B cell (primary cell): Measurements from ENCODE around the gene LARGE1. TPM values are rescaled to one million over a fixed set of nuclear protein-coding genes. Genes with fewer than 3 reads are reported as not detected.

Experiments
- ATAC-seq: fragments of 200-7000 bp; cut with Tn5 transposase; one replicate; pipeline ENCODE4 v1.10.0; 2021; ENCODE audit warnings: low read depth, mild to moderate bottlenecking, moderate number of reproducible peaks, moderate library complexity
- CTCF ChIA-PET: fragments of 350-600 bp; sonication (Branson Sonifier 250); formaldehyde crosslinking; loops from one replicate; lab custom pipeline; 2021; ENCODE audit warnings: antibody characterized with exemption, inconsistent platforms; lab: Charles Lee
- POLR2A ChIA-PET: fragments of 350-600 bp; sonication (Branson Sonifier 250); formaldehyde crosslinking; loops from one replicate; lab custom pipeline; 2021; ENCODE audit warnings: antibody characterized with exemption; lab: Charles Lee
- DNase-seq: peaks from one replicate; pipeline ENCODE4 v3.0.0; 2013
- H2AFZ ChIP-seq: 2 replicates; pipeline ENCODE4 v1.6.1; 2012; ENCODE audit warnings: mild to moderate bottlenecking, low read depth, low read length; ENCODE audit not compliant: insufficient read depth, poor library complexity, severe bottlenecking
- H3K27ac ChIP-seq, 2 donors: 1 replicate in 1 of 2; 2 replicates in 1 of 2; pipeline ENCODE4 v1.5.1; 2012 to 2013; ENCODE audit warnings: low read length in 2 of 2, mild to moderate bottlenecking in 2 of 2, moderate library complexity in 1 of 2
- H3K27me3 ChIP-seq, 4 experiments: fragments of 200-600 bp in 1 of 4; sonication (generic) in 1 of 4; replicated peaks in 1 of 4; 1 replicate in 2 of 4; 2 replicates in 2 of 4; pipeline versions ENCODE4 v1.6.1 to v1.7.0; 2013 to 2016; ENCODE audit warnings: low read length in 3 of 4, mild to moderate bottlenecking in 2 of 4, mixed read lengths in 1 of 4, moderate library complexity in 1 of 4; ENCODE audit not compliant: insufficient read depth in 4 of 4, control insufficient read depth in 3 of 4; ENCODE audit errors: control extremely low read depth in 1 of 4
- H3K36me3 ChIP-seq, 2 experiments: replicated peaks in 1 of 2; 1 replicate in 1 of 2; 2 replicates in 1 of 2; pipeline versions ENCODE4 v1.6.1 to v1.7.1; 2013; ENCODE audit warnings: low read length in 1 of 2; ENCODE audit not compliant: insufficient read depth in 2 of 2, control insufficient read depth in 1 of 2; ENCODE audit errors: control extremely low read depth in 1 of 2, extremely low read depth in 1 of 2
- H3K4me1 ChIP-seq, 2 donors: fragments of 200-600 bp in 1 of 2; sonication (generic) in 1 of 2; 1 replicate in 1 of 2; 2 replicates in 1 of 2; pipeline versions ENCODE4 v1.5.1 to v1.6.1; 2013 to 2017; ENCODE audit warnings: low read length in 2 of 2; ENCODE audit not compliant: control insufficient read depth in 2 of 2, insufficient read depth in 2 of 2
- H3K4me2 ChIP-seq: replicated peaks from 2 replicates; pipeline ENCODE3; 2012; ENCODE audit warnings: mild to moderate bottlenecking, low read depth, low read length; ENCODE audit not compliant: poor library complexity, severe bottlenecking
- H3K4me3 ChIP-seq, 5 experiments: fragments of 200-600 bp in 1 of 5; sonication (generic) in 1 of 5; 1 replicate in 3 of 5; 2 replicates in 2 of 5; pipeline versions ENCODE4 v1.5.1 to v1.7.0; 2011 to 2016; ENCODE audit warnings: low read length in 4 of 5, mild to moderate bottlenecking in 4 of 5, low read depth in 2 of 5, control low read depth in 1 of 5, moderate library complexity in 1 of 5; ENCODE audit not compliant: insufficient read depth in 1 of 5; ENCODE audit errors: control extremely low read depth in 1 of 5, extremely low read depth in 1 of 5
- H3K79me2 ChIP-seq: fragments of 200-600 bp; sonication (generic); one replicate; pipeline ENCODE4 v1.6.0; 2016; ENCODE audit warnings: low read length; ENCODE audit not compliant: control insufficient read depth, insufficient read depth
- H3K9ac ChIP-seq: fragments of 200-600 bp; sonication (generic); 2 replicates; pipeline ENCODE4 v1.6.1; 2017; ENCODE audit warnings: mild to moderate bottlenecking, low read length, moderate library complexity
- H3K9me3 ChIP-seq, 3 donors: one replicate each; pipeline versions ENCODE4 v1.6.1 to v1.7.1; 2013; ENCODE audit warnings: low read length in 2 of 3; ENCODE audit not compliant: control insufficient read depth in 2 of 3, insufficient read depth in 1 of 3; ENCODE audit errors: control extremely low read depth in 1 of 3
- H4K20me1 ChIP-seq: 2 replicates; pipeline ENCODE4 v1.6.0; 2012; ENCODE audit warnings: mild to moderate bottlenecking, low read length; ENCODE audit not compliant: insufficient read depth, control insufficient read depth, poor library complexity, severe bottlenecking
- H3K27ac Mint-ChIP-seq: one replicate; pipeline ENCODE4 v1.8.0; 2021; ENCODE audit warnings: mixed read lengths
- H3K27me3 Mint-ChIP-seq: one replicate; pipeline ENCODE4 v1.8.0; 2021; ENCODE audit warnings: mixed read lengths
- H3K4me1 Mint-ChIP-seq: one replicate; pipeline ENCODE4 v1.8.0; 2021; ENCODE audit warnings: mixed read lengths
- H3K4me3 Mint-ChIP-seq: one replicate; pipeline ENCODE4 v1.8.0; 2021; ENCODE audit warnings: mixed read lengths
- H3K9me3 Mint-ChIP-seq: one replicate; pipeline ENCODE4 v1.8.0; 2022; ENCODE audit warnings: mixed read lengths; ENCODE audit not compliant: insufficient read depth
- CTCF ChIP-seq: fragments of 200-600 bp; IDR thresholded peaks from one replicate; pipeline ENCODE4 v1.8.0; 2022; ENCODE audit warnings: antibody characterized with exemption, mild to moderate bottlenecking
- EZH2 ChIP-seq: IDR thresholded peaks from 2 replicates; pipeline ENCODE4 v1.6.1; 2012; ENCODE audit warnings: borderline replicate concordance, low read depth, mild to moderate bottlenecking, moderate library complexity, low read length; ENCODE audit not compliant: insufficient read depth, poor library complexity, severe bottlenecking
- WGBS: methylation state at CpG from one replicate; pipeline ENCODE4 v1.1.5; 2013; ENCODE audit warnings: missing lambda C conversion rate; ENCODE audit not compliant: insufficient coverage; 5-methylcytosine and 5-hydroxymethylcytosine counted together
- intact Hi-C: fragments of 100-400 bp; cut with micrococcal nuclease; formaldehyde crosslinking; loops from one replicate; pipeline ENCODE4 v1.10.0; 2022
- polyA plus RNA-seq: library from polyadenylated mRNA; depleted of rRNA; stranded (reverse); fragments of >200 nt; gene quantifications from 2 replicates; pipeline ENCODE4 v1.2.3, GENCODE V29; 2012
- total RNA-seq, 2 donors: library from RNA; stranded (reverse); fragments of 120-200 nt in 1 of 2; gene quantifications; 1 replicate in 1 of 2; 2 replicates in 1 of 2; pipeline versions ENCODE4 v1.2.3 to v1.2.4, GENCODE V29; 2013 to 2022

The LARGE1 gene
- total and polyA plus RNA-seq, 2 donors (not counting 1 experiment from before 2014, with no cell fraction given): 20.7 to 82.0 TPM

DNA sequence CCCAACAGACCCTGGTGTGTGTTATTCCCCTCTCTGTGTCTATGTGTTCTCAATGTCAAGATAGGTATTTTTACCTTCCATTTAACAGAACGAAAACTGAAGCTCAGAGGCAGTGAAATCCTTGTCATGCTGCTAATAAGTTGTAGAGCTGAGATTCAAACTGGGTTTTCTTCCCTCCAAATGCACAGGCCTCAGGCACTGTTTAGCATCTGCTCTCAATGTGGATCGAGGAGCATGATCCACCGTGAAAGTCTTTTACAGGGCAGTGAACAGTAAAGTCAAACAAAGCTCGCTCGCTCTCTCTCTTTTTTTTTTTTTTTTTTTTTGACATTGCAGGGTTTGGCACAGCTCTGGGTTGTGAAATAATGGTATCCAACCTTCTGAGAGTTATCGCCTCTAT is 461.1 kb downstream of the LARGE1 start:
- CTCF ChIA-PET: no interaction called here
- TF ChIP-seq CTCF (no peak), EZH2 (no peak)

DNA sequence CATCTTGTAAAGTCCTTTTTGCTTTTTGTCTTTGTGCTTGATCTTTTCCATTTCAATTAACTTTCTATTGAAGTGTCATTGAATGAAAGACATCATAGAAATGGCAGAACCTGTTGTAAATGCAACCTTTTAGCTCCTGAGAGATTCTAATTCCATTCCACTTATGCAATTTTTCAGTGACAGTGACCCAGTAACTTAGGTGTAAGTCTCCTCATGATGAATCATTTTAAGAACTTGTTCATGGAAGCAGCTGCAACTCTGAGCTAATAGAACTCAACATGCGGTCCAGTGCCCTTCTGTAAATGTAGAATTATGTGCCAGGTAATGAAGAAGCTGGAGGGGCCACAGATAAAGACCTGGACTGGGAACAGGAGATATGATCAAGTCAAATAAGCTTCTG is 463.8 kb downstream of the LARGE1 start:
- Histone ChIP-seq H3K9ac (no peak overlapping the region), H4K20me1 (peaks cover 20% of the 10 kb centered on the region), H3K27me3 (no peaks in the 10 kb centered on the region), H3K79me2 (peaks cover 3% of the 10 kb centered on the region), H3K4me1 (no peaks in the 10 kb centered on the region), H3K36me3 (peaks cover 0 to 2% of the 10 kb centered on the region in 2 experiments), H2AFZ (no peak overlapping the region), H3K27ac (no peak overlapping the region), H3K4me3 (no peak overlapping the region), H3K9me3 (peaks cover 0 to 2% (median 0%) of the 10 kb centered on the region in 3 donors), H3K4me2 (no peak overlapping the region)
- ChIA-PET CTCF (no interaction called here), POLR2A (no interaction called here)
- DNase-seq (no peak), ATAC-seq (no peak)
- Mint-ChIP-seq H3K9me3 (no peaks in the 10 kb centered on the region), H3K27me3 (no peaks in the 10 kb centered on the region), H3K4me1 (no peaks in the 10 kb centered on the region), H3K4me3 (no peak overlapping the region), H3K27ac (no peak overlapping the region)
- 100% methylated on average over 1 of the region's 1 CpG for WGBS
- no peak for TF ChIP-seq EZH2
- no peak for TF ChIP-seq CTCF
- intact Hi-C loops: no loop called here

More for the DNA sequence above, 461.1 kb downstream of the LARGE1 start:
- H3K4me1 Mint-ChIP-seq: no peaks in the 10 kb centered on the region
- Histone ChIP-seq H3K4me3 (no peak overlapping the region), H3K9ac (no peak overlapping the region), H4K20me1 (peaks cover 10% of the 10 kb centered on the region), H3K9me3 (peaks cover 2 to 10% (median 5%) of the 10 kb centered on the region in 3 donors), H3K36me3 (peaks cover 0 to 2% of the 10 kb centered on the region in 2 experiments), H3K27ac (no peak overlapping the region), H3K79me2 (peaks cover 3% of the 10 kb centered on the region), H3K27me3 (no peaks in the 10 kb centered on the region), H3K4me1 (no peaks in the 10 kb centered on the region), H3K4me2 (no peak overlapping the region), H2AFZ (no peak overlapping the region)
- intact Hi-C loops: no loop called here
- POLR2A ChIA-PET: interaction anchor here (0.7 kb wide), 1 partner anchor 11 kb away, joined by 5 read pairs; no protein-coding TSS in a partner anchor
- no CpG with 5 or more reads among the region's 6 CpGs for WGBS
- H3K27me3 Mint-ChIP-seq: no peaks in the 10 kb centered on the region
- no peak overlapping the region for H3K4me3 Mint-ChIP-seq
- H3K9me3 Mint-ChIP-seq: peaks cover 8% of the 10 kb centered on the region
- no peak for ATAC-seq
- H3K27ac Mint-ChIP-seq: no peak overlapping the region
- DNase-seq: no peak
